C4-2B (cell line): ENCODE data around the gene MYLK.

ENCODE experiments used
- H3K27ac ChIP-seq: fragments of 450-650 bp; 2 replicates; pipeline ENCODE4 v1.5.1; 2017
- CTCF ChIP-seq: fragments of 450-650 bp; conservative IDR thresholded peaks from 2 replicates; pipeline ENCODE4 v1.5.1; 2017; ENCODE audit warnings: mild to moderate bottlenecking
- ZFX ChIP-seq: fragments of 450-650 bp; IDR thresholded peaks from 2 replicates; pipeline ENCODE4 v1.6.1; 2017

Gene MYLK

GRCh38 chr3:123686251-123686650 lies 197.9 kb downstream of the MYLK start:
- no peak for TF ChIP-seq CTCF
- no peak for TF ChIP-seq ZFX
- H3K27ac ChIP-seq = no peak overlapping the region

- TF ChIP-seq CTCF (no peak), ZFX (no peak)
- no peak overlapping the region for H3K27ac ChIP-seq
These were observed 198.4 kb downstream of the MYLK start for GRCh38 chr3:123685780-123686179.

GRCh38 chr3:123684636-123685035 lies 199.5 kb downstream of the MYLK start:
- TF ChIP-seq CTCF (no peak), ZFX (no peak)
- H3K27ac ChIP-seq = no peak overlapping the region

GRCh38 chr3:123684209-123684608 lies 199.9 kb downstream of the MYLK start:
- no peak overlapping the region for H3K27ac ChIP-seq
- TF ChIP-seq CTCF = no peak
- no peak for TF ChIP-seq ZFX

GRCh38 chr3:123683505-123684154 lies 200.5 kb downstream of the MYLK start:
- no peak for TF ChIP-seq ZFX
- TF ChIP-seq CTCF = no peak
- H3K27ac ChIP-seq = no peak overlapping the region

GRCh38 chr3:123682781-123683504 lies 201.2 kb downstream of the MYLK start:
- no peak overlapping the region for H3K27ac ChIP-seq
- no peak for TF ChIP-seq CTCF
- no peak for TF ChIP-seq ZFX

- TF ChIP-seq ZFX (no peak), CTCF (no peak)
- no peak overlapping the region for H3K27ac ChIP-seq
These were observed 201.8 kb downstream of the MYLK start for GRCh38 chr3:123682302-123682701.
